Sigmoid colon (tissue), 4 donors: ENCODE results near the gene NTF3.

Source experiments
- EP300 ChIP-seq, 4 donors: sonication (generic); formaldehyde crosslinking; IDR thresholded peaks; one replicate each; pipeline ENCODE4 v1.6.1; 2017; ENCODE audit warnings: antibody characterized with exemption in 4 of 4
- TF ChIP-seq, protein P1 (sequence below), 4 experiments: fragments of 450-650 bp in 3 of 4; fragments of 200-600 bp in 1 of 4; IDR thresholded peaks; one replicate each; pipeline ENCODE4 v1.5.1; 2016 to 2019; ENCODE audit warnings: antibody characterized with exemption in 4 of 4, mild to moderate bottlenecking in 3 of 4, moderate library complexity in 2 of 4

DNA sequence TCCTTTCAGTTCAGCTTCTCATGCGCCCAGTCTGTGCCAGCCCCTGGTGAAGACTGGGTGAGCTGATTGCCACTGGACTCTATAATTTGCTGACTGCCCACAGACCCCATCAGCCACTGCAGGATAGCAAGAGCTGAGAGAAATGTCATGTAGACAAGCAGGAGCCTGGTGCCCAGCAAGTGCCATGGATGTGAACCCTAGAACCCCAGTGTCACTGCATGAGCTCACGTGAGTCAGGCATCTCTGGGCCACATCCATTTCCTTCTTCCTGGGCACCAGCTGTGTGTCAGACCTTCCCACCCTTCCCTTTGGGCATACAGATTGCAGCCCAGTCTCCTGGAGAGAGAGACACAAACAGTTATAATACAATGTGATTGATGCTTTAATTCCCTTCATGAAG, 73.8 kb downstream of the NTF3 start:
- TF ChIP-seq EP300 (IDR thresholded peaks at IDR 0.05) = no peak
- TF ChIP-seq, protein P1, sequence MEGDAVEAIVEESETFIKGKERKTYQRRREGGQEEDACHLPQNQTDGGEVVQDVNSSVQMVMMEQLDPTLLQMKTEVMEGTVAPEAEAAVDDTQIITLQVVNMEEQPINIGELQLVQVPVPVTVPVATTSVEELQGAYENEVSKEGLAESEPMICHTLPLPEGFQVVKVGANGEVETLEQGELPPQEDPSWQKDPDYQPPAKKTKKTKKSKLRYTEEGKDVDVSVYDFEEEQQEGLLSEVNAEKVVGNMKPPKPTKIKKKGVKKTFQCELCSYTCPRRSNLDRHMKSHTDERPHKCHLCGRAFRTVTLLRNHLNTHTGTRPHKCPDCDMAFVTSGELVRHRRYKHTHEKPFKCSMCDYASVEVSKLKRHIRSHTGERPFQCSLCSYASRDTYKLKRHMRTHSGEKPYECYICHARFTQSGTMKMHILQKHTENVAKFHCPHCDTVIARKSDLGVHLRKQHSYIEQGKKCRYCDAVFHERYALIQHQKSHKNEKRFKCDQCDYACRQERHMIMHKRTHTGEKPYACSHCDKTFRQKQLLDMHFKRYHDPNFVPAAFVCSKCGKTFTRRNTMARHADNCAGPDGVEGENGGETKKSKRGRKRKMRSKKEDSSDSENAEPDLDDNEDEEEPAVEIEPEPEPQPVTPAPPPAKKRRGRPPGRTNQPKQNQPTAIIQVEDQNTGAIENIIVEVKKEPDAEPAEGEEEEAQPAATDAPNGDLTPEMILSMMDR (IDR thresholded peaks at IDR 0.05) = no peak
